Fibroblast of mammary gland (primary cell): Measurements from ENCODE around the gene GAGE12C.
"Not testable (repeated sequence)": the region's sequence is repeated elsewhere in the genome, so short reads cannot be mapped to it uniquely, and the experiment has no call there.

ENCODE experiments used
- DNase-seq: peaks from one replicate; pipeline ENCODE4 v3.0.0-alpha.2; 2010; ENCODE audit warnings: low read depth
- H3K4me3 ChIP-seq: 2 replicates; pipeline ENCODE4 v1.5.1; 2011; ENCODE audit warnings: low read depth, mild to moderate bottlenecking, low read length, moderate library complexity; ENCODE audit not compliant: control insufficient read depth

Gene GAGE12C

GRCh38 chrX:49531877-49532276 is at the start of gene GAGE12C:
TSS of gene GAGE12C (plus strand) at chrX:49532177. CDS start at chrX:49533332, 1,155 bp downstream.
- not testable (repeated sequence) for DNase-seq, H3K4me3 ChIP-seq

GRCh38 chrX:49541433-49541832 is 9.5 kb downstream of the GAGE12C start, which contains the start of gene GAGE12D:
TSS of gene GAGE12D (plus strand) at chrX:49541733. CDS start at chrX:49542888, 1,155 bp downstream.
- not testable (repeated sequence) for DNase-seq

DNA sequence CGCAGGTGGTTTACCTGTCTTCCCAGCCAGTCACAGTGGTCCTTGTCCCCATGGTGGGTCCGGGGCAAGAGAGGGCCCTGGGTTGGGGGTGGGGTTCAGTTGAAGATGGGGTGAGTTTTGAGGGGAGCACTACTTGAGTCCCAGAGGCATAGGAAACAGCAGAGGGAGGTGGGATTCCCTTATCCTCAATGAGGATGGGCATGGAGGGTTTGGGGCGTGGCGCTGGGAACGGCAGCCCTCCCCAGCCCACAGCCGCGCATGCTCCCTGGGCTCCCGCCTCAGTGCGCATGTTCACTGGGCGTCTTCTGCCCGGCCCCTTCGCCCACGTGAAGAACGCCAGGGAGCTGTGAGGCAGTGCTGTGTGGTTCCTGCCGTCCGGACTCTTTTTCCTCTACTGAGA is 19.0 kb downstream of the GAGE12C start, which contains the start of gene GAGE12E:
TSS of gene GAGE12E (plus strand) at position 301 of the 400 bp plus-strand sequence. CDS start 1,155 bp downstream, outside the sequence.
- DNase-seq, H3K4me3 ChIP-seq: not testable (repeated sequence)

More at GRCh38 chrX:49541433-49541832, 9.5 kb downstream of the GAGE12C start, which contains the start of gene GAGE12D:
- H3K4me3 ChIP-seq: not testable (repeated sequence)

DNA sequence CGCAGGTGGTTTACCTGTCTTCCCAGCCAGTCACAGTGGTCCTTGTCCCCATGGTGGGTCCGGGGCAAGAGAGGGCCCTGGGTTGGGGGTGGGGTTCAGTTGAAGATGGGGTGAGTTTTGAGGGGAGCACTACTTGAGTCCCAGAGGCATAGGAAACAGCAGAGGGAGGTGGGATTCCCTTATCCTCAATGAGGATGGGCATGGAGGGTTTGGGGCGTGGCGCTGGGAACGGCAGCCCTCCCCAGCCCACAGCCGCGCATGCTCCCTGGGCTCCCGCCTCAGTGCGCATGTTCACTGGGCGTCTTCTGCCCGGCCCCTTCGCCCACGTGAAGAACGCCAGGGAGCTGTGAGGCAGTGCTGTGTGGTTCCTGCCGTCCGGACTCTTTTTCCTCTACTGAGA is 28.6 kb downstream of the GAGE12C start, which contains the start of gene GAGE12F:
TSS of gene GAGE12F (plus strand) at position 301 of the 400 bp plus-strand sequence. CDS start 1,155 bp downstream, outside the sequence.
- not testable (repeated sequence) for H3K4me3 ChIP-seq, DNase-seq

GRCh38 chrX:49568728-49569127 is 36.8 kb downstream of the GAGE12C start:
- not testable (repeated sequence) for DNase-seq, H3K4me3 ChIP-seq

DNA sequence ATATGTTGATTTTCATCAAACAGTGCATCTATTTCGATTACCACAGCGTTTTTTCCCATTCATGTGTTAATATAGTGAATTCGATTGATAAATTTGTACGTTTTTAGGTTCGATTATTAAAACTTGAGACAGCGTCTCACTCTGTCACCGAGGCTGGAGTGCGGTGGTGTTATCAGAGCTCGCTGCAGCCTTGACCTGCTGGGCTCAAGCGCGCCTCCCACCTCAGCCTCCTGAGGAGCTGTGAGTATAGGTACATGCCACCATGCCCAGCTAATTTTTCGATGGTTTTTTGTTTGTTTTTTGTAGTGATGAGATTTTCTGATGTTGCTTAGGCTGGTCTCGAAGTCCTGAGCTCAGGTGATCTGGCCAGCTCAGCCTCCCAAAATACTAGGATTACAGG is 37.2 kb downstream of the GAGE12C start:
- DNase-seq, H3K4me3 ChIP-seq: not testable (repeated sequence)

GRCh38 chrX:49570100-49570499 is 38.1 kb downstream of the GAGE12C start, which contains the start of gene GAGE12G:
TSS of gene GAGE12G (plus strand) at chrX:49570400. CDS start at chrX:49571555, 1,155 bp downstream.
- DNase-seq, H3K4me3 ChIP-seq: not testable (repeated sequence)

- not testable (repeated sequence) for DNase-seq, H3K4me3 ChIP-seq
Observed at GRCh38 chrX:49579649-49580048, 47.7 kb downstream of the GAGE12C start, which contains the start of gene GAGE12H. TSS of gene GAGE12H (plus strand) at chrX:49579949. CDS start at chrX:49581104, 1,155 bp downstream.
